Measurements from ENCODE around the gene LRRC45. TPM values are rescaled to one million over a fixed set of nuclear protein-coding genes. Genes with fewer than 3 reads are reported as not detected.

The LRRC45 gene
- 10 to 100 TPM; 16.6 to 60.0 TPM for total RNA-seq

DNA sequence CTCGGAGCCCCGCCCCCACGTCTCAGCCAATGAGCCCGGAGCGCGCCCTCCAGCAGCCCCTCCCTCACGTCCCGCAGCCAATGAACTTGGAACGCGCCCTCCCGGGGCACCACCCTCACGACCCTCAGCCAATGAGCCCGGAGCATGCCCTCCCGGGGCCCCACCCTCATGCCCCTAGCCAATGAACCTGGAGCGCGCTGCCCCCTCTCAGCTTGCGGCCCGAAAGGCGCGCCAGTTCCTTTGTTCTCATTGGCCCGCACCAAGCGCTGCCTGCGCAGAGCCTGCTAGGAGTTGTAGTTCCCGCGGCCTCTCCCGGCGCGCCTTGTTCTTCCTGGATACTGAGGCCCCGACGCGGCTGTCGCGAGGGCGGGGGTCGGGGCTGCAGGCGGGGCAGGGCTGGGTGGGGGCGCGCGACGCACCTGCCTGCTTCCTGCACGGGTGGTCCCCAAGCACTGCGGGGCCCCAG, at the start of gene LRRC45:
LRRC45 (plus strand) TSS at position 325 of the 466 bp plus-strand sequence. CDS start 339 bp downstream, outside the sequence.
- peaks cover 17% of the 10 kb centered on the region for H3K4me1 ChIP-seq

GRCh38 chr17:81973432-81973831, 49.7 kb upstream of the LRRC45 start:
- DNase-seq, result no peak
- Histone ChIP-seq H3K9ac (ENCODE audit: low read depth in 2 of 2, low read length in 2 of 2) (no peak overlapping the region), H3K4me1 (peaks cover under 1% of the 10 kb centered on the region), H3K36me3 (no peaks in the 10 kb centered on the region), H3K9me3 (no peaks in the 10 kb centered on the region), H3K27me3 (no peaks in the 10 kb centered on the region), H3K4me3 (no peak overlapping the region), H3K27ac (no peak overlapping the region)
- intact Hi-C loops (cut with DNase I), result no loop called here
- TF ChIP-seq CTCF (IDR thresholded peaks at IDR 0.05), result no peak

More for the DNA sequence above, at the start of gene LRRC45:
- no peaks in the 10 kb centered on the region for H3K36me3 ChIP-seq
- peak; percentile 100 for DNase-seq
- H3K27me3 ChIP-seq, result no peaks in the 10 kb centered on the region
- TF ChIP-seq CTCF (IDR thresholded peaks at IDR 0.05), result no peak
- intact Hi-C loops (cut with DNase I), result no loop called here
- H3K9me3 ChIP-seq, result no peaks in the 10 kb centered on the region
- peak within 1 kb of the TSS; percentile 90 to 94 for H3K9ac ChIP-seq (ENCODE audit: low read depth in 2 of 2, low read length in 2 of 2)
- peak within 1 kb of the TSS; percentile 77 for H3K4me3 ChIP-seq
- peak within 1 kb of the TSS; percentile 54 for H3K27ac ChIP-seq

DNA sequence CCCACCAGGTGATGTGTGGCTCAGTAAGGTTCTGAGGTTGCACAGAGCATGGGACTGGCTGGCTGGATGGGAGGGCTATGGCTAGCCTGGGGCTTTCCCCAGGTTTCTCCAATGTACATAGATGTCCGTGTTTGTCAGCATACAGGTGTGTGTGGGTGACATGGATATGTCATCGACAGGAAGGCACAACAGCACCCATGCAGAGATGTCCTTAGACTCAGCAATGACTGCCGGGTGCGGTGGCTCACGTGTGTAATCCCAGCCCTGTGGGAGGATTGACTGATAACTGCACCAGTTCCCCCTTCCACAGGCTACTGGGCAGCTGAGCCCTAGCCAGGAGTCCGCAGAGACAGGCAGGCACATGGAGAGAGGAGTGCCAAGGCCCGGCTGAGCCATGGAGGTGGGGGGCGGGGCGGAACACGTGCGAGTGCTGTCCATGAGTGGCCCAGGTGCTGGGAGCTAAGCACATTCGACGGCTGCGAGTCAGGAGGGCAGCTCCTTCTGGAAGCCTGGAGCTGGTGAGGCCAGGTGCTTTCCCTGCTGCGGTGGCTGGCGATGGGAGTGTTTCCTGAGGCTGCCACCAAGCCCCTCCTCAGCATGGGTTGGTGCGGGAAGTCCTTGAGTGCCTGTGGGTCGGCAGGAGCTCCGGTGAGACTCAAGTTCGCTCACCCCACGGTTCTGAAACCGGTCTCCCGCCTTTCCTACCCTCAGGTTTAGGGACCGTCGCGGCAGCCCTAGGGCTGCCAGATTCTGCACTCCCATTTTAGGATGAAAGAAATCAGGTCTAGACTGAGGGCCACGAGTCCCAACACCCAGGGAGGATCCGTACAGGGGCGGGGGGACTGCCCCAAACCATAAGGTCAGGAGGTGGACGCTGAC, 46.5 kb upstream of the LRRC45 start:
- TF ChIP-seq CTCF (IDR thresholded peaks at IDR 0.05), result no peak
- no peaks in the 10 kb centered on the region for H3K4me1 ChIP-seq
- H3K9me3 ChIP-seq, result no peaks in the 10 kb centered on the region
- H3K27me3 ChIP-seq, result no peaks in the 10 kb centered on the region
- H3K4me3 ChIP-seq, result peak overlapping the region; percentile 96
- intact Hi-C loops (cut with DNase I), result no loop called here
- H3K36me3 ChIP-seq, result no peaks in the 10 kb centered on the region
- H3K9ac ChIP-seq (ENCODE audit: low read depth in 2 of 2, low read length in 2 of 2), result peak overlapping the region; percentile 86 to 89
- H3K27ac ChIP-seq, result peak overlapping the region; percentile 74
- peak; percentile 57 for DNase-seq

GRCh38 chr17:81977211-81977808, 45.8 kb upstream of the LRRC45 start, which contains the start of gene ASPSCR1:
Gene ASPSCR1 (plus strand): TSS chr17:81977629. CDS start chr17:81977647, 18 bp downstream.
- intact Hi-C loops (cut with DNase I), result no loop called here
- no peak for TF ChIP-seq CTCF (IDR thresholded peaks at IDR 0.05)
- Histone ChIP-seq H3K27me3 (no peaks in the 10 kb centered on the region), H3K9ac (ENCODE audit: low read depth in 2 of 2, low read length in 2 of 2) (peak within 1 kb of the TSS; percentile 86 to 89), H3K36me3 (no peaks in the 10 kb centered on the region), H3K4me1 (no peaks in the 10 kb centered on the region), H3K9me3 (no peaks in the 10 kb centered on the region), H3K27ac (peak within 1 kb of the TSS; percentile 74), H3K4me3 (peak within 1 kb of the TSS; percentile 96)
- peak; percentile 92 for DNase-seq

DNA sequence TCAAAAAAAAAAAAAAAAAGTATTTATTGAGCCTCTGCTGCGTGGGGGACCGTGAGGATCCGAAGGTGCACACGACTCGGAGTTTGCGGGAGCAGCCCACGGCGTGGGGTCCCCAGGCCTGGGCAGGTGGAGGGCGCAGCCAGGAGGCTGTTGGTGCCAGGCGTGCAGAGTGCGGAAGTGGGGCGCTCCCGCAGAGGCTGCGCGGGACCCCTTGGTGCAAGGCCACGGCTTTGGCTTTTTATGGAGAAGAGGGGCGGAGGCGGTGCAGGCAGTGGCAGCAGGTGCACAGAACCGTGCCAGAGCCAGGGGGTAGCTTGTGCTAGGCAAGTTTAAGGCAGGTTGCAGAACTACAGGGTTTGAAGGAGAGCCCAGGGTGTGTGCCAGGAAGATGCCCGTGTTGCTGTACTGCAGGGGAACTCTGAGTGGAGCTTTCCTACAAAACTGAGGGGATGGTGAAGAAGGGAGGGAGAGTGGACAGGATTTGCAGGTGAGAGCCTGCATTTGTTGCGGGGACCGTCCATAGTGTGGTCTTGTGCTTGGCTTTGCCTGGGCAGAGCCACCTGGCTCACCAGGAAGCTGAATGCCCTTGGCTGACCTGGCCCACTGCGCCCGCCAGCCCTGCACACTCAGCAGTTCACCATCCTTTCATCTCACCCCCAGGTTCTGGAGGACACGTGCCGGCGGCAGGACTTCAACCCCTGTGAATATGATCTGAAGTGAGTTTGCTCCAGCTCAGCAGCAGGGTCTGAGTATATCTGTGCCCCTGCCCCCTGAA, 44.4 kb upstream of the LRRC45 start:
- intact Hi-C loops (cut with DNase I), result no loop called here
- Histone ChIP-seq H3K4me3 (peak overlapping the region; percentile 96), H3K9ac (ENCODE audit: low read depth in 2 of 2, low read length in 2 of 2) (no peak overlapping the region), H3K36me3 (no peaks in the 10 kb centered on the region), H3K27me3 (no peaks in the 10 kb centered on the region), H3K9me3 (no peaks in the 10 kb centered on the region), H3K4me1 (no peaks in the 10 kb centered on the region), H3K27ac (no peak overlapping the region)
- DNase-seq, result no peak
- TF ChIP-seq CTCF (IDR thresholded peaks at IDR 0.05), result no peak
